ENCODE measurements around the gene WFDC5. TPM values are rescaled to one million over a fixed set of nuclear protein-coding genes. Genes with fewer than 3 reads are reported as not detected.

Gene WFDC5
- total RNA-seq, 1 experiment from 2014 or later: not detected

GRCh38 chr20:45119556-45120266 lies 4.7 kb upstream of the WFDC5 start:
- no peak for DNase-seq (ENCODE audit: low read depth, low spot score)
- in situ Hi-C loops (cut with HindIII; ENCODE audit: low pct_unique_long_range_greater_than_20kb, low sequenced_read_pairs): no loop called here

- DNase-seq (ENCODE audit: low read depth, low spot score): no peak
- in situ Hi-C loops (cut with HindIII; ENCODE audit: low pct_unique_long_range_greater_than_20kb, low sequenced_read_pairs): no loop called here
These were observed 3.1 kb upstream of the WFDC5 start for GRCh38 chr20:45118028-45118427.

GRCh38 chr20:45117581-45117980 lies 2.6 kb upstream of the WFDC5 start:
- DNase-seq (ENCODE audit: low read depth, low spot score): no peak
- in situ Hi-C loops (cut with HindIII; ENCODE audit: low pct_unique_long_range_greater_than_20kb, low sequenced_read_pairs): no loop called here

GRCh38 chr20:45115829-45116228 lies 855 bp upstream of the WFDC5 start:
- DNase-seq (ENCODE audit: low read depth, low spot score): no peak
- in situ Hi-C loops (cut with HindIII; ENCODE audit: low pct_unique_long_range_greater_than_20kb, low sequenced_read_pairs): no loop called here

GRCh38 chr20:45115386-45115774 lies 406 bp upstream of the WFDC5 start:
- in situ Hi-C loops (cut with HindIII; ENCODE audit: low pct_unique_long_range_greater_than_20kb, low sequenced_read_pairs): no loop called here
- no peak for DNase-seq (ENCODE audit: low read depth, low spot score)

GRCh38 chr20:45113865-45114264 lies 1.1 kb downstream of the WFDC5 start:
- in situ Hi-C loops (cut with HindIII; ENCODE audit: low pct_unique_long_range_greater_than_20kb, low sequenced_read_pairs): no loop called here
- no peak for DNase-seq (ENCODE audit: low read depth, low spot score)

GRCh38 chr20:45112754-45113153 lies 2.2 kb downstream of the WFDC5 start:
- DNase-seq (ENCODE audit: low read depth, low spot score): no peak
- in situ Hi-C loops (cut with HindIII; ENCODE audit: low pct_unique_long_range_greater_than_20kb, low sequenced_read_pairs): no loop called here

- peak; percentile 62 for DNase-seq (ENCODE audit: low read depth, low spot score)
- in situ Hi-C loops (cut with HindIII; ENCODE audit: low pct_unique_long_range_greater_than_20kb, low sequenced_read_pairs): no loop called here
These were observed 3.0 kb downstream of the WFDC5 start for GRCh38 chr20:45111799-45112471.

- no peak for DNase-seq (ENCODE audit: low read depth, low spot score)
- in situ Hi-C loops (cut with HindIII; ENCODE audit: low pct_unique_long_range_greater_than_20kb, low sequenced_read_pairs): no loop called here
These were observed 3.7 kb downstream of the WFDC5 start for GRCh38 chr20:45111285-45111684.

- in situ Hi-C loops (cut with HindIII; ENCODE audit: low pct_unique_long_range_greater_than_20kb, low sequenced_read_pairs): no loop called here
- DNase-seq (ENCODE audit: low read depth, low spot score): no peak
These were observed 4.7 kb downstream of the WFDC5 start for GRCh38 chr20:45110301-45110700.

GRCh38 chr20:45109634-45110033 lies 5.3 kb downstream of the WFDC5 start:
- in situ Hi-C loops (cut with HindIII; ENCODE audit: low pct_unique_long_range_greater_than_20kb, low sequenced_read_pairs): no loop called here
- DNase-seq (ENCODE audit: low read depth, low spot score): no peak

GRCh38 chr20:45105317-45105716 lies 9.7 kb downstream of the WFDC5 start:
- in situ Hi-C loops (cut with HindIII; ENCODE audit: low pct_unique_long_range_greater_than_20kb, low sequenced_read_pairs): no loop called here
- no peak for DNase-seq (ENCODE audit: low read depth, low spot score)

- no peak for DNase-seq (ENCODE audit: low read depth, low spot score)
- in situ Hi-C loops (cut with HindIII; ENCODE audit: low pct_unique_long_range_greater_than_20kb, low sequenced_read_pairs): no loop called here
These were observed 10.2 kb downstream of the WFDC5 start for GRCh38 chr20:45104786-45105185.

- in situ Hi-C loops (cut with HindIII; ENCODE audit: low pct_unique_long_range_greater_than_20kb, low sequenced_read_pairs): no loop called here
- DNase-seq (ENCODE audit: low read depth, low spot score): no peak
These were observed 11.9 kb downstream of the WFDC5 start for GRCh38 chr20:45103072-45103471.

GRCh38 chr20:45101333-45101850 lies 13.6 kb downstream of the WFDC5 start:
- DNase-seq (ENCODE audit: low read depth, low spot score): no peak
- in situ Hi-C loops (cut with HindIII; ENCODE audit: low pct_unique_long_range_greater_than_20kb, low sequenced_read_pairs): no loop called here

GRCh38 chr20:45100563-45101245 lies 14.3 kb downstream of the WFDC5 start, which contains the start of gene KCNS1:
TSS of gene KCNS1 (minus strand) at chr20:45101127. CDS start at chr20:45099236, 1,891 bp downstream.
- no peak for DNase-seq (ENCODE audit: low read depth, low spot score)
- in situ Hi-C loops (cut with HindIII; ENCODE audit: low pct_unique_long_range_greater_than_20kb, low sequenced_read_pairs): no loop called here

GRCh38 chr20:45098103-45098773 lies 16.7 kb downstream of the WFDC5 start:
- in situ Hi-C loops (cut with HindIII; ENCODE audit: low pct_unique_long_range_greater_than_20kb, low sequenced_read_pairs): no loop called here

More at GRCh38 chr20:45098103-45098773, 16.7 kb downstream of the WFDC5 start:
- peak; percentile 60 for DNase-seq (ENCODE audit: low read depth, low spot score)

Measured in SK-MEL-5 (cell line).